T-helper 1 cell treated with Interleukin-12 subunit alpha and Interleukin-12 subunit beta and Interleukin-4 antibody, amounts not matched to agents 30 μg/mL and 1 μg/mL, for 36 hours (primary cell): Measurements from ENCODE around the gene MGRN1.

Experiments used
- H3K27ac Mint-ChIP-seq: one replicate; pipeline ENCODE4 v1.8.0; 2021; ENCODE audit warnings: mild to moderate bottlenecking, mixed read lengths
- H3K27me3 Mint-ChIP-seq: one replicate; pipeline ENCODE4 v1.8.0; 2021; ENCODE audit warnings: low read depth, mixed read lengths
- H3K36me3 Mint-ChIP-seq: one replicate; pipeline ENCODE4 v1.8.0; 2021; ENCODE audit warnings: low read depth, mixed read lengths
- H3K4me1 Mint-ChIP-seq: one replicate; pipeline ENCODE4 v1.8.0; 2021; ENCODE audit warnings: low read depth, mixed read lengths
- H3K4me3 Mint-ChIP-seq: one replicate; pipeline ENCODE4 v1.8.0; 2021; ENCODE audit warnings: mild to moderate bottlenecking, moderate library complexity, mixed read lengths
- H3K9me3 Mint-ChIP-seq: one replicate; pipeline ENCODE4 v1.8.0; 2021; ENCODE audit warnings: mixed read lengths

Gene MGRN1

GRCh38 chr16:4611337-4612021, 13.1 kb upstream of the MGRN1 start:
- H3K27ac Mint-ChIP-seq: no peak overlapping the region
- no peak overlapping the region for H3K4me3 Mint-ChIP-seq
- peaks cover 11% of the 10 kb centered on the region for H3K4me1 Mint-ChIP-seq
- H3K9me3 Mint-ChIP-seq: no peaks in the 10 kb centered on the region
- H3K27me3 Mint-ChIP-seq: no peaks in the 10 kb centered on the region
- no peaks in the 10 kb centered on the region for H3K36me3 Mint-ChIP-seq

DNA sequence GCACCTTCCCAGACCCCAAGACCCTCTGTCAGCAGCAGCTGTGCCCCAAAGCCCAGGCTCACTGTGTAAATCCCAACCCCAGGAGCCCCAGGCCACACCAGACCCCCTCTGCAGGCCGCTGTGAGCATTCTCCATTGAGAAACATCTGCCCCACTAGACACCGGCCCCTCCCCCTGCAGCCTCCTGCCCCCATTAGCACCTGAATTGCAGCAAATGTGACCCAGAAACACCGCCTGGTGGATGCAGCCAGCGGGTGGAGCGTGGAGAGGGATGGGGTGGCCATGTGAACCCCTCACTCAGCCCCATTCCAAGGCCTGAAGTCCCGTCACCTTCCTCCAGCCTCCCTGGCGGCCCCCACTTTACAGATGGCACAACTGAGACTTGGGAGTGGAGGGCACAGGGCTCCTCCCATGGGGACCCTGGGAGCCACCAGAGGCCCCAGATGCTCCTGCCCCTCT, 12.1 kb upstream of the MGRN1 start:
- H3K9me3 Mint-ChIP-seq: no peaks in the 10 kb centered on the region
- H3K27ac Mint-ChIP-seq: no peak overlapping the region
- H3K27me3 Mint-ChIP-seq: no peaks in the 10 kb centered on the region
- H3K36me3 Mint-ChIP-seq: no peaks in the 10 kb centered on the region
- H3K4me3 Mint-ChIP-seq: no peak overlapping the region
- H3K4me1 Mint-ChIP-seq: peaks cover 13% of the 10 kb centered on the region

DNA sequence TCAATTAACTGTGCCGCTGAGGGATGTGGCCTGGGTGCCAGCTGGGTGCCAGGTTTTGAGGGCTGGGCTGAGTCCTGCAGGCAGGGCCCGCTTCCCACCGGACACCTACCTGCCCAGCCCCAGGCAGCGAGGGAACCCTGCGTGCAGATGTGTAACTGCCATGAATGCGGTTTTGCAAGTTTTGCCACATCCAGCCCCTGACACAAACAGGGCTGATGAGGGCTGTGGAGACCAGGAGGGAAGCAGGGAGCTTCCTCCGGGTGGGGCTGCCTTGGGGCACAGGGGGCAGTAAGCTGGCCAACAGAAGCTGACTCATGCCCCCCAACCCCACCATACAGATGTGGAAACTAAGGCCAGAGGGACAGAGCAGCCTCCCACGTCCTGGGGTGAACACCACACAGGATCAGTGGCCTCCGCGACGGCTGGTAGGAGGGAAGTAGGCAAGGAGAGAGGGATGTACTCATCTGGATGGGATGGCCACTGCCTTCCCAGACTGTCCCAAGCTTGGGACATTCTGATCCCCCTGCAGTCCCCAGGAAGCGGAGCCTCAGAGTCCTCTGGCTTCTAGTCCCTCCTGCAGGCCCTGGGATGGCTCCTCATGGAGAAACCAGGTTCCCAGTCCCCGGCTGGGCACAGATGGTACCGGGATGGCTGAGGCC, 11.5 kb upstream of the MGRN1 start:
- peaks cover 13% of the 10 kb centered on the region for H3K4me1 Mint-ChIP-seq
- H3K27ac Mint-ChIP-seq: no peak overlapping the region
- H3K36me3 Mint-ChIP-seq: no peaks in the 10 kb centered on the region
- H3K4me3 Mint-ChIP-seq: peak overlapping the region; percentile 67
- no peaks in the 10 kb centered on the region for H3K27me3 Mint-ChIP-seq
- no peaks in the 10 kb centered on the region for H3K9me3 Mint-ChIP-seq

- no peak overlapping the region for H3K27ac Mint-ChIP-seq
- H3K4me3 Mint-ChIP-seq: peak overlapping the region; percentile 67
- no peaks in the 10 kb centered on the region for H3K27me3 Mint-ChIP-seq
- no peaks in the 10 kb centered on the region for H3K36me3 Mint-ChIP-seq
- H3K9me3 Mint-ChIP-seq: no peaks in the 10 kb centered on the region
- H3K4me1 Mint-ChIP-seq: peaks cover 13% of the 10 kb centered on the region
Observed at GRCh38 chr16:4613636-4614570, 10.7 kb upstream of the MGRN1 start.

GRCh38 chr16:4614571-4615383, 9.8 kb upstream of the MGRN1 start, which contains the start of gene UBALD1:
UBALD1 (minus strand) TSS chr16:4614888; CDS start chr16:4614797, 91 bp downstream.
- H3K9me3 Mint-ChIP-seq: no peaks in the 10 kb centered on the region
- peak within 1 kb of the TSS; percentile 97 for H3K27ac Mint-ChIP-seq
- no peaks in the 10 kb centered on the region for H3K36me3 Mint-ChIP-seq
- peak within 1 kb of the TSS; percentile 97 for H3K4me3 Mint-ChIP-seq
- peaks cover 13% of the 10 kb centered on the region for H3K4me1 Mint-ChIP-seq
- no peaks in the 10 kb centered on the region for H3K27me3 Mint-ChIP-seq

GRCh38 chr16:4615384-4616046, 9.1 kb upstream of the MGRN1 start:
- H3K9me3 Mint-ChIP-seq: no peaks in the 10 kb centered on the region
- H3K27ac Mint-ChIP-seq: peak overlapping the region; percentile 97
- no peaks in the 10 kb centered on the region for H3K36me3 Mint-ChIP-seq
- H3K4me1 Mint-ChIP-seq: peaks cover 13% of the 10 kb centered on the region
- H3K27me3 Mint-ChIP-seq: no peaks in the 10 kb centered on the region
- H3K4me3 Mint-ChIP-seq: peak overlapping the region; percentile 97

DNA sequence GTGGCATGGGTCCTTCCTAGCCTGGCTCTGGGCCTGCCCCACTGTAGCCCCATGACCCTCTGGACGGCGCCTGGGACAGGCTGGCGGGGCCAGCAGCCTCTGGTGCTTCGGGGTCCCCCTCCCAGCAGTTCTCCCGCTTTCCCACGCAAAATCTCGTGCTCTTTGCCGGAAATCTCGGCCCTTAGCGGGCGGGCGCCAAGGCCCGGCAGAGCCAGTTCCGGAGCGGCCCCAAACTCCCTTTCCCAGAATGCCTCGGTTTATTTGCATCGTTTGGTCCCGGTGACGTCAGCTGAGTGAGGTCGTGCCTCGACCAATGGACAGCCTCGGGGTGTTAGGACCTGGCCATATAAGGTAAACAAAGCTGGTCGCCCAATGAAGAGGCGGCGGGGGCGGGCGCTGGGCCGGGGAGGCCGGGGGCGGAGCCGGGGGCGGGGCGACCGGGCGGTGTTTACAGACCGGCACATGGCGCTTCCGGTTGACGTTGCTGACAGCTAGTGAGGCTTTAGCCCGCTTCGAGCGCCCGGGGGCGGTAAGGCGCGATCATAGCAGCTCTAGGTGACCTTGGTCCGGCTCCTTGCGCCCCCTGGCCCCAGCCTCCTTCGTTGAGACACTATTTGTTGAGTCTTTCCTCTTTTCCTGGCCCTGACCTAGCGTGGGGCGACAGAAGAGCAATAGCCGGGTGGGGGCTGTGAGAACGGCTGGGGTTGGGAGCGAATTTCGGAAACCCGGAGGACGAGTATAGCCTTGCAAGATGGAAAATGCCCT, 8.4 kb upstream of the MGRN1 start:
- Mint-ChIP-seq H3K9me3 (no peaks in the 10 kb centered on the region), H3K27ac (peak overlapping the region; percentile 99), H3K4me3 (peak overlapping the region; percentile 97), H3K27me3 (no peaks in the 10 kb centered on the region), H3K36me3 (no peaks in the 10 kb centered on the region), H3K4me1 (peaks cover 13% of the 10 kb centered on the region)

DNA sequence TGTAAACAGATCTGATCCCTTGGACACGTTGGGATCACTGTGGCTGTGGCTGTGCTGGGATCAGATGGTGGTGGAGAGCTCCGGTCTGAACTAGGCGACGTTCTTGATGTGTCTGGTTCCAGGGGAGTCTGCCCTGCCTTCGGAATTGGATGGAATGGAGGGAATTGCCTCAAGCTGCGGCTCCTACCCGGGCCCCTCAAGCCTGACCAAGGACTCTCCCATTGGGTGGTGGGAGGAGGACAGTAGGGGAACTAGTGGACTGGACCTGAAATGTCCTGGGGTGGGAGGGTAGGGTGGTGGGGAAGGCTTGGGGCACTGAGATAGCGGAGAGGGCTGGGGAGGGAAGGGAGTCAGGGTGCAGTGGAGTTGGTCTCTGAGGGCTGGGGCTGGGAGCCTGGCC, 6.7 kb upstream of the MGRN1 start:
- Mint-ChIP-seq H3K4me3 (no peak overlapping the region), H3K27ac (peak overlapping the region; percentile 45), H3K9me3 (no peaks in the 10 kb centered on the region), H3K27me3 (no peaks in the 10 kb centered on the region), H3K4me1 (peaks cover 12% of the 10 kb centered on the region), H3K36me3 (no peaks in the 10 kb centered on the region)

DNA sequence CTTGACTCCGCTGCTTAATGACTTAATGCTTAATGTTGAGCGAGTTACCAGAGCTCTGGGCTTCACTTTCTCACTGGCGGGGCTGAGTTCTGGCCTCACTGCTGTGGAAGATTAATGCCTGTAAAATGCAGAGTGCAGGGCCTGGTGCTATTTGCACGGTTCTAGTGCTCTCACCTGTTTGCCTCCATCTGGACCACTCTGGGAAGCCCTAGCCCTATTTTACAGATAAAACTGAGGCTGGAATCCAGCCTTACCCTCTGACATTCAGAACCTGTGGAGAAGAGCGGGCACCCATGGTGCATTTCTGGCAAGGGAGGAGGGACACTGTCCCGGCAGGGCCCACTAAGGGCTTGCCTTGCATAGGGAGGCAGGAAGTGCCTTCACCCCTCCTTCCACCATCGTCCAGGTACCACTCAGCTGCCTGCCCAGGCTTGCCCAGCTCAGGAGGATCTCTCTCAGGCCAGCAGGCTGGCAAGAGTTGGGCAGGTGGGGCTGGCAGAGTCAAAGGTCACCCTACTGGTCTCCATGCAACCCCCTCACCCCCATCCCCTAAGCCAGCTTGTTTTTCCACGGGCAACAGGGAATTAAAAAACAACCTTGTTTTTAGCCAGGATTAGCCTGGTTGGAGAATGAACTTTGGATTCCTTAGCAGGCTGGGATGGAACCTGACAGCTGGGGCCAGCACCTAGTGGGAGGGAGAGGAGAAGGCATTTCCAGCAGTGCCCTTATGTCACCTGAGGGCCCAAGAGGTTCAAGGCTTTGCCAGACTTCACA, 5.8 kb upstream of the MGRN1 start:
- H3K4me3 Mint-ChIP-seq: no peak overlapping the region
- H3K4me1 Mint-ChIP-seq: peaks cover 12% of the 10 kb centered on the region
- no peaks in the 10 kb centered on the region for H3K27me3 Mint-ChIP-seq
- no peak overlapping the region for H3K27ac Mint-ChIP-seq
- no peaks in the 10 kb centered on the region for H3K36me3 Mint-ChIP-seq
- no peaks in the 10 kb centered on the region for H3K9me3 Mint-ChIP-seq

DNA sequence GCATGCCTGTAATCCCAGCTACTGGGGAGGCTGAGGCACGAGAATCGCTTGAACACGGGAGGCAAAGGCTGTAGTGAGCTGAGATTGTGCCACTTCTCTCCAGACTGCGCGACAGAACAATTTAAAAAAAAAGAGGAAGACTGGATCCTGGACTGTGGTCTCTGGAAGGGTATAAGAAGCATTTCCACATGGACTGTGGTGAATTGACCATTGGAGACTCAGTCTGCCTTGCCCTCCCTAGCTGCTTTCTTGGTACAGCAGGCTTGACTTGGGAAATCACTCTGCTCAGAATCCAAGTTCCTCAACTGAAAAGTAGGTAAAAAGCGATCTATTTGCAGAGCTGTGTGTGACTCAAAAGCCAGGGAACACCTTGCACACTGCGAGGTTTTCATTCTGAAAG, 1.0 kb upstream of the MGRN1 start:
- Mint-ChIP-seq H3K36me3 (peaks cover 6% of the 10 kb centered on the region), H3K27me3 (no peaks in the 10 kb centered on the region), H3K9me3 (no peaks in the 10 kb centered on the region), H3K4me1 (peaks cover 24% of the 10 kb centered on the region), H3K27ac (peak overlapping the region; percentile 45), H3K4me3 (peak overlapping the region; percentile 92)

DNA sequence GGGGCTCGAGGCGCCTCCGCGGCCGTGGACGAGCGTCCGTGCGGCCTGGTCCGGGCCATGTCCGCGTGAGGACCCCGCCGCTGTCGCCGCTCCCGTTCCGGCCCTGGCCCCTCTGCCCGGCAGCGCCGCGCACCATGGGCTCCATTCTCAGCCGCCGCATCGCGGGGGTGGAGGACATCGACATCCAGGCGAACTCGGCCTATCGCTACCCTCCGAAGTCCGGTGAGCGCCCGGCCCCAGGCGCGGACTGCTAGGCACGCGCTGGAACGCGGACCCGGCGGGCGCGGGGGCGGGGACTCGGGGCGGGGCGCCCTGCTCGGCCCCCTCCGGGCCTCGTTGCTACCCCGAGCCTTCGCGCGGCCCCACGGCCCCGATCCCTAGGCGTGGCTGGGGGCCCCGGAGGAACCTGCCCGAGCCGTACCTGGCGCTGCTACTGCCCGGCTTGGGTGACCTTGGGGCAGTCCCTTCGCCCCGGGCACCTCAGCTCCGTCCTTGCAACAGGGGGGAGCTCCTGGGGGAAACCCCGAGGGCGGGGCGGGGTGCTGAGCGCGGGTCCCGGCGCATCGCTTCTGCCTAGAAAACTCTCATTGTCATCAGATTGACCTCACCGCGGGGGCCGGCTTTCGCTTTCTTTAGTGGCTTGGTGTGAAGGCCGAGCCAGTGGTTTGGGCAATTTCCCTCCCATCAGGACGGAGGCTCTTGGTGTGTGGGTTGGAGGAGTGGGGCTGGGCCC, 367 bp downstream of the MGRN1 start:
- Mint-ChIP-seq H3K27me3 (no peaks in the 10 kb centered on the region), H3K9me3 (no peaks in the 10 kb centered on the region)

More for the DNA sequence above, 367 bp downstream of the MGRN1 start:
- Mint-ChIP-seq H3K36me3 (peaks cover 6% of the 10 kb centered on the region), H3K27ac (peak overlapping the region; percentile 93), H3K4me1 (peaks cover 24% of the 10 kb centered on the region), H3K4me3 (peak overlapping the region; percentile 96)
